ENCODE data around the gene NUP50. TPM values are rescaled to one million over a fixed set of nuclear protein-coding genes. Genes with fewer than 3 reads are reported as not detected.

Gene NUP50
- total RNA-seq, 1 donor from 2014 or later = 71.0 TPM

DNA sequence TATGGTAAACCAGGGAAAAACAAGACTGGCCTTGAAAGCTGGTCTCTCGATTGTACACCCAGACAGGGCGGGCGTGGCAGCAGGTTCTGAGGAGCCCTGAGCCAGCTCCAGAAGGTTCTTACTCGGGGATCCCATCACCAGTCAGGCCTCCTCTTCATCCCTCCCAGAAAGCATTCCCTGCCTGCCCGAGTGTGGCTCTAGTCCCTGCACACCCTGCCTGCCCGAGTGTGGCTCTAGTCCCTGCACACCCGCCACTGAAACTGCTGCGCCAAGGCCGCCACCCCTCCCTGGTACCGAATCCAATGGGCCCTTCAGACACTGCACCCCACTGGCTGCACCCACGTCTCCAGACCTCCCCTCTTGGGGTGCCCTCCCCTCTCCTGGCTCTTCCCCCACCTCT lies 46.9 kb downstream of the NUP50 start:
- no peak for DNase-seq (ENCODE audit: low spot score)

DNA sequence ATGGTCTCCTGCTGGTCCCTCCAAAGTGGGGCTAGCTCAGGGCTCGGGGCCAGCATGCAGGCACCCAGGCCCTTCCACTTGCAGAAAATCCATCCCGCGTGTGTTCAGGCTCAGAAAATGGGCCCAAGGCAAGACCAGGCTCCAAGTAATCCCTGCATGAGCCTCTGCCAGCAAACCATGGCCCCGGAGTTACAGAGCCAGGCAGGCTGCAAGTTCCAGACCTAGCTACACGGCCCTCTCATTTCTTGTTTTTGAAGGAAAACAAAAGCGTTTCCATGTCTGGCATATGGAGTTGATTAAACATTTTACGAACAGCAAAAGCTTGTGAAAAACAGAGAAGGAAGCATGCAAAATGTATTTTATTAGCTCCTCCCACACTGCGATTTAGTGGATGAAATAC lies 47.3 kb downstream of the NUP50 start:
- DNase-seq (ENCODE audit: low spot score) = no peak

DNA sequence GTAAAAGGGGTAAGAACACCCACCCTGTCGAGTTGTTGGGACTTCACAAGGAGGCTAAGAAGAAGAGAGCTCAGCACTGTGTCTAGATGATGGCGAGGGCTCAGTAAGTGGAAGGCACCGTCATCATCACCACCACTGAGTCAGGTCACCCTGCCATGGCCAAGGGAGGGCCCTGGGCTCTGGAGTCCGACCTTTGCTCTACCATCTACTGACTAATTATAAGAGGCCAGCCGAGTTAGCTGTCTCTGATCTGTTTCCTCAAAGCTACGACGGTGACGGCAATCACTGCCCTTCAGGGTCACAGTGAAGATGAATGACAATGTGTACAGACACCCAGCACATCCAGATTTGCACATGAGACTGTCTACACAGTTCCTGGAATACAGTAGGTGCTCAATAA lies 47.7 kb downstream of the NUP50 start:
- DNase-seq (ENCODE audit: low spot score) = no peak

DNA sequence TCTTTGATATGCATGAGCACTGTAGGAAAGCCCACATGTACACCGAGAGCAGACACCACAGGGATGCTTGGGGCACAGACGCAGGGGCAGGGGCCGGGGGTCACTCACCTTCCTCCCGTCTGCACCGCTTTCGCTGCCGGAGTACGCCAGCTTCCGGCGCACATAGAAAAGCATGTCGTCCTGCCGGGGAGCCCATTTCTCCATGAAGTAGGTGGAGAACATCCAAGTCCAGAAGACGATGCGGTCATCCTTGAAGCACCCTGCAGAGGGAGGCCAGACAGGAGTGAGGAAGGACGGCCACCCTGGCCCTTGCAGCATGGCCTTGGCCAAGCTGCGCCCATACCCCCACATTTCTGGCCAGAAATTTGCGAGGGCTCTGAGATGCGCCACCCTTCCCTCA lies 48.1 kb downstream of the NUP50 start:
- DNase-seq (ENCODE audit: low spot score) = no peak

DNA sequence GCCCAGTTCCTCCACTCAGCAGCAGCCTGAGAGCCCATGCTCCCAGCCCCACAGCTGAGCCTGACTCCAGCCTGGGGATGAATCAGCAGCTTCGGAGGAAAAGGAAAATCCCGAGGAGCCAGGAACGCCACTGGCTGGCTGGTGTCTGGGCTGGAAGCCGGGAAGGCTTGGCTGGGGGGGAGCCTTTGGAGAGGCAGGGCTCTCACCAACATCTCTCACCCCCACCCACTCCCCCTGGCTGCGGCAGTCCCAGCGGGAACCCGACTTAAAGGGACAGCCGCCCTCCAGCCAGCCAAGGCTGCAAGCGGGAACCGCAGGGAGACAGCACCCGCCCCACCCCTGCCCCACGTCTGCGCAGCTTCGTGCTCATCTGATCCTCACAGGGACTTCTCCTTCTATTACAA lies 48.6 kb downstream of the NUP50 start:
- no peak for DNase-seq (ENCODE audit: low spot score)

DNA sequence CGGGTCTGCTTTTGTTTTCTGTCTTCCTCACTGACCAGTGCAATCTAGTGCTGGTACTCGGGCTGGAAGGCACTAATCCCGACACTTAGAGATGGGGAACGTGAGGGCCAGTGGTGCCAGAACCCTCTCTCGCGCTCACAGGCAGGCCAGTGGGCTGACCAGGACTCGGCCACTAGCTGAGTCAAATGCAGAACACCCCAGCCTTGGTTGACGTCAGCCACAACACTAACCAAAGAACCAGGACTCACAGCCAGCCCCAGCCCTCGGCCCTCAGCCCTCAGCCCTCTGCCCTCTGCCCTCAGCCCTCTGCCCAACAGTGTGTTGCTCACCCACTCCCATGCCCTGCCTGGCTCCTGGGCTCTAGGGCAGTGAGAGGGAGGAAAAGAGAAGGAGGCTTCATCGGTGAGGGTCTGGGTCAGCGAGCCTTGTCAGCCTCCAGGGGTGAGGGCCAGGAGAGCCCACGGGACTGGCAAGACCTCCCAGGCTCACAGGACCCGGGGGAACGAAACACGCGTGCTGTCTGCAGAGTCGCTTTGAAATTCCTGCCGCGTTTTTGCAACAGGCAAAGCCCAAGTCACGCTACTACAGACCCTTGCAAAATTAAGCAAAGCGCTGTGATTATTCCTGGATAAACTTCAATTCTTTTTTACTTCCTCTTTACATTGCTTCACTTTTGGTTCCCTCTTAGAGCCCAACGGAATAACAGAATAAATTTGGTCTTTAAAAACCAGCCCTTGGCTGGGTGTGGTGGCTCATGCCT lies 49.4 kb downstream of the NUP50 start:
- no peak for DNase-seq (ENCODE audit: low spot score)

DNA sequence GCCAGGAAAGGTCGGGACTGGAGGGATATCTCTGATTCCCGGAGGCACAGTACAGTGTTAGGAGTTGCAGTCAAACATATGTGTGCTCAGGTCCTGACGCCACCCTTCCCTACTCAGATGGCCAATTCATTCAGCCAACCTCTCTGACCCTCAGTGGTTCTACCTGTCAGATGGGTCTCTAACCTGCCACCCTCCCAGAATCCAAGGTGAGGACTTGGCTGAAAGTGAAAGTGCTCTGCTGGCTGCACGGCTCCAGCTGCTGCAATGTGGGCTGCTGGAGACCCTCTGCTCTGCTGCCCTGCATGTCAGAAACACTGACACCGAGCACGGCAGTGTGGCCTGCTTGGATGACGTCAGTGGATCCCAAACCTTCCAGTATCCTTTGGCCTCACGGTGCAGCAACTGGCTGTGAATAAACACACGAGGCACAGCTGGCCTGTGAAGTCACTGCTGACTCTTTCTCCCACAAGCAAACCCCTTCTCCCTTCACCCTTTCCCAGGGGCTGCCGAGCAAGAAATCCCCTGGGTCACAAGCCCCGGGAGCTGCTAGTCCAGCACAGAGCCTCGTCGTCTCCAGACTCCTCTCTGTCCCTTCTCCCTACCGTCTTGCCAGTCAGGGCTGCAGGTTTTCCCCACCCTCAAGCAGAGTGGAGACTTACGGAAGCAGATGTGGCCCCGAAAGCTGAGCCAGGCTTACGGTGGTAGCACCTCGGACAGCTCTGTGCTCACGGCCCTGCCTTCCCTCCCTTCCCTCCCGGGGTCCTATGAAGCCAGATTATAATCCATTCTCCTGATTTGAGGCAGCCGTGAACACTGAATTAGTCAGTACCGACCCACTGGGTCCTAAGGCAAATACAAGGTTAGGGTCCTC lies 52.6 kb downstream of the NUP50 start:
- no peak for DNase-seq (ENCODE audit: low spot score)

DNA sequence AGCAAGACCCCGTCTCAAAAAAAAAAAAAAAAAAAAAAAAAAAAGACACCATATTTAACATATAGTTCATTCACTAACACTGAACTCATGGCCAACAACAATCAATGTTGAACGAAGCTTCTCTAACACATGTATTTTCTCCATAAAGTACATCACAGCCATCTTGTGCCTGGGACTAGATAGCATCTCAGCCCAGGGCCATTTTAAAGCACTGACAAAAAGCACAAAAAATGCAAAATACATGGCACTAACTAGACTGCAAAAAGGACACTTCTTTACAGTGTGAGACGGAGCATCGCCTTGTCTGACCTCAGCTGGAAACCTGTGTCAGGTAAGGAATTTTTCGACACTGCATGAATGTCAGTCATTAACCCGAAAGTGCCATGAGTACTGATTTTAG lies 53.6 kb downstream of the NUP50 start:
- DNase-seq (ENCODE audit: low spot score) = no peak

DNA sequence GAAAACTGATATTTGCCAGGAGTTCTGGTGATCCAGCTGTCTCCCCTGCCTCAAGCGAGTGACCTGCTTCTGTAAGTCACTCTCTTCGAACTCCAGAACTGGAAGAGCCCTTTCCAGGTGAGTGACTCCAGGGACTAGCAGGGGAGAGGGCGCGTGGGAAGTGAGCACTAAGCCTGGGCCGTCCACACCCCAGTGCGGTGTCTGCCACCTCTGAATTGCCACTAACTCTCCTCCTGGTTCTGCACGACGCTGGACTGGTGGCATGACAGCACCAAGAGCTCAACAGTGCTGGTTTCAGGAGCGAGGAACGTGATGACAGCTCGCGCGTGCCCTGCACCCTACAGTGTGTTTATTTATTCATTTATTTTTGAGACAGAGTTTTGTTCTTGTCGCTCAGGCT lies 54.1 kb downstream of the NUP50 start:
- DNase-seq (ENCODE audit: low spot score) = no peak

DNA sequence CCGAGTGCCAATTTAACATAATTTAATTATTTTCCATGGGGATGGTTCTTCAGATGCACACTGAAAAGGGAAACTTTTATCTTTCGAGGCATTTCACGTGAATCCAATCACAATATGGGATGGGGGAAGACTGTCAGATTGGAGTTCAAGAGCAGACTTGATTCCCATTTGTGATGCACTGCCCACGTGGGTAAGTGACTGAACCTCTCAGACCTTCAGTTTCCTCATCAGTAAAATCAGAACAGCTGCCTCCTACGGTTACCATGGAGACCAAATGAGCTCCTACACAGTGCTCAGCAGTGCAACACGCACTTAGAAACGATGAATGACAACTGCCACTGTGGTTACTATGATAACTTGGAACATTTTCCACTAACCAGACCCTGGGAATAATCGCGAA lies 55.3 kb downstream of the NUP50 start:
- DNase-seq (ENCODE audit: low spot score) = no peak

DNA sequence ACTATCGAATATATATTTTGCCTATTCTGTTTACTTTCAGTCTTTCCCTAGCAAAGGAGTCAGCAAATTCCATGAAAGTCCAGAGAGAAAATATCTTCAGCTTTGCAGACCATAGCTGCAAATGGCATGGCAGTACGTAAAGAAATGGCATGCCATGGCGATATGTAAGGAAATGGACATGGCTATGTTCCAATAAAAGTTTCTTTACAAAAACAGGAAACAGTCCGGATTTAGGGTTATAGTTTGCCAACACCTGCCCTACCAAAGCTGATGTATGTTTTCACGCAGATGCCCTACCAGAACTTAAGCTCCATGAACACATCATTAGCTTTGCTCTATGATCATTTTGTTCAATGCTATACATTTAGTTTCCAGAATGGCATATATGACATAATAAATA lies 57.5 kb downstream of the NUP50 start:
- DNase-seq (ENCODE audit: low spot score) = no peak

DNA sequence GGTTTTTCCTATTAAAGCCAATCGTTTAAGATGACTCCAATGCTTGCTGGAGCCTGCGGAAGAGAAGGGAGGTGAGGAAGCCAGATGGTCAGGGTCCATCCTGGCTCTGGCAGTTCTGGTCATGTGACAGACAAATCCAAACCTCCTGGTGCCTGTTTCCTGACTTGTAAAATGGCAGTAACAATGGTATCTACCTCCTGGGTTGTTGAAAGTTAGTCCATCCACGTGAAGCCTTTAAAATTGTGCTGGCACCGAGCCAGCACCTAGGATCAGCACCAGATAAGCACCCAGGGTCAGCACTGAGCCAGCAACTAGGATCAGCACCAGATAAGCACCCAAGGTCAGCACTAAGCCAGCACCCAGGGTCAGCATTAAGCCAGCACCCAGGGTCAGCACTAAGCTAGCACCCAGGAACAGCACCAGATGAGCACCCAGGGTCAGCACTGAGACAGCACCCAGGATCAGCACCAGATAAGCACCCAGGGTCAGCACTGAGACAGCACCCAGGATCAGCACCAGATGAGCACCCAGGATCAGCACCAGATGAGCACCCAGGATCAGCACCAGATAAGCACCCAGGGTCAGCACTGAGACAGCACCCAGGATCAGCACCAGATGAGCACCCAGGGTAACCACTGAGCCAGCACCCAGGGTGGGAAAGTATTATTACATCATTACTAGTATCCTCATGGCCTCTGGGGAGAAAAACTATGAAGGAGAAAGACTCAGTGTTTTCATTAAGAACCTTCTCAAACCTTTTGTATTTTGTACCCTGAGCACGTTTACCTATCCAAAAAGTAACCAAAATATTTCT lies 59.8 kb downstream of the NUP50 start:
- DNase-seq (ENCODE audit: low spot score) = no peak

DNA sequence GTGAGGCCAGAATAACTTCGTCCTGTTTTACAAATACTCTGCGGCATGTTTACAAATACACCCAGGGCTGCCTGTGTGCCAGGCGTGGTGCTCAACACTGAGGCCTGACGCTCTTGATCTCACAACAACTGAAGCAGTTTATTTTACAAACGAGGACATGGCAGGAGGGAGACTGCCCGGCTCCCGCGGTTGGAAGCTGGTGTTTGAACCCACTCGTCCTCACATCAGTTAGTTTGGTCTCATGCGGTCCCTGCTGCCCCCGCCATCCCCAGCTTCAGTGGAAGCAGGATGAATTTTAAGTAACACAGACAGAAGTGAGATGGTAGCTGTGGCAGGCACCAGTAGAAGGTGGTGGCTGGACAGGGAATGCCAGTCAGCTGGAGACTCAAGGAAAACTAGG lies 60.6 kb downstream of the NUP50 start:
- no peak for DNase-seq (ENCODE audit: low spot score)

DNA sequence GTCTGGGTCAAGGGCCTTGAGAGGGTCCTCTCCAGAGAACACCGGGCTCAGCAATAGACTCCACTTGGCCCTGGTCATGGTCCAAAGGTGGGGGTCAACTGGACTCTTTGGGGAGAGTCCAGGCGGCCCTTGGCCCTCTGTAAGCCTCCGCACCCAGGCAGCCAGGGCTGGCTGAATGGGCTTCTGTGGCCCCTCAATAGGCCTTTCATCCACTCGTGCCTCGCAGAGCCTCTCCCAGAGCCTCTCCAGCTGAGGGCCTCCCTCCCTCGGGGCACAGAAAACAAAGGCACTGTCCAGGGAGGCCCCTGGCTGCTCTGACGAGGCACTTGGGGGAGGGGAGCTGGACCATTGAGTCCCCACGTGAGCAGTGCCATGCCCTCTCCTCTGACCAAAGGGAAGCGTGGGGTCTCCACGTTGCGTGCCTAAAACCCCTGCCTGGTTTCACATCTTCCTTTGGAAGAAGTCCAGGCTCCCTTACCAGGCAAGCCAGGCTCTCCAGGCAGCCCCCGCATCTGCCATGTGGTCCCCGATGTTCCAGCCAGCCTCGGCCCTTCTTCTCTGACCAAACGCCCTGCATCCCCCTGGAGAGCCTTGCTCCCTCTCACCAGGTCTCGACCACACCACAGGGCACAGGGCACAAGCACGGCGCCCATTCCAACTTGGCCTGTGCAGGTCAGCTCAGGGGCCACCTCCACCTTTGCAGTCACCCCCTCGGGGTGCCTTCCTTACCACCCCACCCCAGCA lies 61.4 kb downstream of the NUP50 start:
- no peak for DNase-seq (ENCODE audit: low spot score)

DNA sequence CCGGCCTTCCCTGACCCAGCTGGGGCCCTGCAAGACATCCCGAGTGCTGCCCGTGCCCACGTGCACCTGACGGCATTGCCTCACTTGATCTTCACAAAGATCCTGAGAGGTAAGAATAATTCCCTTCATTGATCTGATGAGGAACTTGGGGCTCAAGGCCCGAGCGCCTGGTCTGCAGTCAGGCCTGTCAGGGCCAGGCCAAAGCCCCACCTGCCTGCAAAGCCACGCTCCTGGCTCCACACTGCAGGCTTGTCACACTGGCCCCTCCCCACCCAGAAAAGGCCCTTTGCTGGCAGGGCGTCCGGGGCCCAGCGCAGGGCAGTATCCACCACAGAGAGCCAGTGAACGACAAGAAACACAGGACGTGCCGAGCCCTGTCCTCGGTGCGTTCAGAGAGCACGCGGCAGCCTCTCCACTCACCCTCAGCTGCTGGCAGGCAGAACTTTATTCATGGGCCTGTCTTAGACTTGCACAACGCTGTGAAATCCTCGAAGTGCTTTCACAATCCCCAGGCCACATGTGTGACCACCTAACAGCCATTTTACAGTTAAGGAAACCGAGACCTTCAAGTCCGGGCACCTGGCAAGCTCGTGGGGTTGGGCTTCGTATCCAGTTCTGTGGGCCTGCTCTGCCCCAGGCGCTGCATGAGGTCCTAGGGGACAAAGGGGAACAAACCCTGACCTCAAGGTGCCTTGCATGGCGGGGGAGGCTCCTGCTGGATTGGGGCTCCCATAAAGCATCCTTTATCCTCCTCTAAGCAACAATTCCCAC lies 62.2 kb downstream of the NUP50 start:
- DNase-seq (ENCODE audit: low spot score) = peak; percentile 72

DNA sequence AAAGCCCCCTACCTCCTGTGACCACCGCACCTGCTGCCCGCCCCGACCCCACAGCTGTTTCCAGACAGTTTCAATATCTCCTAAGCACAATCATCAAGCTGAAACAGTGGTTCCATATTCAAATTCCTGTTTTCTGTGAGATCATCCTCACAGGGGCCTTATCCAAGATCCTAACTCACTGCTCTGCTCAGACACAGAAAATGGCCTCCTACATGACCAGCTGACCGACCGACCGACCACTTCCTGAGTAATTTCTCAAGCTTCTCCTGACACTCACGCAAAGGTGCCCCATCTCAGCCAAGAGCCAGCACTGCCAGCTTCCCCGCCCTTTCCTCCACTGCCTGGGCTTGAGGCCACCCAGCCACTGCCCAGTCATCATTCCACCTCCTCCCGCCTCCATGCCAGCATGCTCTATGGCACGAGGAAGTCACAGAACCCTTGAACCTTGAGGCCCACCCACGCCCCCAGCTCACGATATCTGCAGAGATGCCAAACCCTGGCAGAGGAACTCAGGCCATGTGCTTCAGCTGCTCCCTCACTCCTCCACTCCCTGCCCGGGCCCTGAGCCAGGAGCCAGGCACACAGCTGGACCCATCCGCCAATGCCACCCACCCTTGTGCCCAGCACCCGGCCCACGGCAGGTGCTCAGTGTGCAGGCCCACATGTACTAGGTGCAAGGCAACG lies 62.9 kb downstream of the NUP50 start:
- peak; percentile 82 for DNase-seq (ENCODE audit: low spot score)

DNA sequence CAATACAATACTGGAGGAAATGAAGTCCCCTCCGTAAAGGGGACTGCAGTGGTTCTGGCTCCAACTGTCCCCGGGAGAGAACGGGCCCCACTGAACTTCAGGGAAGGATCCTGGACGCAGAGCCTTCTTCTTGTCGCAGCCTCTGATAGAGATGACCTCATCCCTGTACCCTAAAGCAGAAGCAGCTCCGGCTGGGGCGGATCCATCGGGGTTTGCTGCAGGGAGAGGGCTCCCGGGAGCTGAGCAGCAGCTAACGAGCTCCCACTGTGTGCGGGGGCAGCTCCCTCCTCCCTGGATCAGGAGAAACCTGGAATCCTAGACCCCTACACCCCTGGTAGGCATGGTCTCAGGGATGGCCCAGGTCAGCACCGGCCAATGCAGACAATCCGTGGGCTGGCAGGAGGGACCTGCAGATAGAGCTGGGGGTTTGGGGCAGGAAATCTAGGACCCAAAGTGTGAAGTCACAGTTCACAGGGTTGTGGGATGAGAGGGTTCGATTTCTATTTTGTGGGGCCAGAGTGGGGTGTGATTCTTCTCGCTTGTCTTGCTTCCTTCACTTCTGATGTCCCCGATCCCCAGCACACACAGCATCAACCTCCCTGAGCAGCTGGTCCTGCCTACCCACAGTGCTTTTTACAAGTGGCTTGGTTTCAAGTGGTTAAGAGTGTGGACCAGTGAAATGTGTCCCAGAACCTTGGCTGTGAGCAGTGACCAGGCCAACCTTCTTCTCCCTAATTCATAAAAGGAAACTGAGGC lies 64.1 kb downstream of the NUP50 start:
- DNase-seq (ENCODE audit: low spot score) = no peak

DNA sequence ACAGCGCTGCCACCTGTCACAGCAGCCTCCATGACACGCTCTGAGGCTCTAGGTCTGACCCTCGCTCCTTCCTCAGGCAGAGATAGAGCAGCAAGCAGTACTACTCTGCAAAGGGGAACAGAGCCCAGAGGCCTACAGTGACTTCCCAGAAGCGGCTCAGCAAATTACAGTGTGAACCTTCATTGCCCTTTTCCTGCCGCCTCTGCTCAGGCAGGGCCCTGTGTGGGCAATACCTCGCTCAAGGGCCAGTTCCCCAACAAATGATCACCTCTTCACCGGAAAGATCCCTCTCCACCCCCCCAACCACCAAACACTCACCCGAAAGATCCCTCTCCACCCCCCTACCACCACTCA lies 64.7 kb downstream of the NUP50 start:
- DNase-seq (ENCODE audit: low spot score) = no peak

DNA sequence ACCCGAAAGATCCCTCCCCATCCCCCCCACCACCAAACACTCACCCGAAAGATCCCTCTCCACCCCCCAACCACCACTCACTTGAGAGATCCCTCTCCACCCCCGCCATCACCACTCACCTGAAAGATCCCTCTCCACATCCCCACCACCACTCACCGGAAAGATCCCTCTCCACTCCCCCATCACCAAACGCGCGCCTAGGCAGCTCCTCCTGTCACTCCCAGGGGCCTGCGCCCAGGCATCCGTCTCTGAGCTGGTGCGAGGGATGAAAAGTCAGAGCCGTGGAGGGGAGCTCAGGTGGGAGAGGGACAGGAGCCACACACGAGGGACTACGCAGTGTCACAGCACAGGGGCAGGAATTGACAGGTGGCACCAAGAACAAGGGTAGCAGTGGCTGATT lies 65.5 kb downstream of the NUP50 start:
- no peak for DNase-seq (ENCODE audit: low spot score)

Measured in ureter (tissue), 1 donor.